ENCODE data around the gene PTPA.
"Not testable (repeated sequence)": the region's sequence is repeated elsewhere in the genome, so short reads cannot be mapped to it uniquely, and the experiment has no call there.

Gene PTPA

GRCh38 chr9:129178568-129179382 lies 67.6 kb downstream of the PTPA start:
- no peak for DNase-seq

- no peak for DNase-seq
Observed at GRCh38 chr9:129181246-129181645, 70.0 kb downstream of the PTPA start.

GRCh38 chr9:129182122-129182521 lies 70.9 kb downstream of the PTPA start:
- DNase-seq = no peak

GRCh38 chr9:129182625-129183494 lies 71.6 kb downstream of the PTPA start:
- DNase-seq = no peak

GRCh38 chr9:129183495-129184218 lies 72.4 kb downstream of the PTPA start:
- DNase-seq = no peak

- DNase-seq = no peak
Observed at GRCh38 chr9:129184219-129184524, 73.0 kb downstream of the PTPA start.

- DNase-seq = no peak
Observed at GRCh38 chr9:129184596-129185122, 73.4 kb downstream of the PTPA start.

- DNase-seq = no peak
Observed at GRCh38 chr9:129185402-129185801, 74.2 kb downstream of the PTPA start.

- DNase-seq = no peak
Observed at GRCh38 chr9:129185991-129186390, 74.8 kb downstream of the PTPA start.

GRCh38 chr9:129187042-129187441 lies 75.8 kb downstream of the PTPA start:
- DNase-seq = no peak

- not testable (repeated sequence) for DNase-seq
Observed at GRCh38 chr9:129189971-129190370, 78.8 kb downstream of the PTPA start.

- DNase-seq = no peak
Observed at GRCh38 chr9:129191234-129191633, 80.0 kb downstream of the PTPA start.

- no peak for DNase-seq
Observed at GRCh38 chr9:129193655-129194054, 82.4 kb downstream of the PTPA start.

GRCh38 chr9:129194221-129194620 lies 83.0 kb downstream of the PTPA start:
- no peak for DNase-seq

GRCh38 chr9:129195606-129196005 lies 84.4 kb downstream of the PTPA start:
- no peak for DNase-seq

- not testable (repeated sequence) for DNase-seq
Observed at GRCh38 chr9:129197045-129197444, 85.8 kb downstream of the PTPA start.

- no peak for DNase-seq
Observed at GRCh38 chr9:129197978-129198318, 86.7 kb downstream of the PTPA start.
